ENCODE measurements around the gene SLC38A2.

DNA sequence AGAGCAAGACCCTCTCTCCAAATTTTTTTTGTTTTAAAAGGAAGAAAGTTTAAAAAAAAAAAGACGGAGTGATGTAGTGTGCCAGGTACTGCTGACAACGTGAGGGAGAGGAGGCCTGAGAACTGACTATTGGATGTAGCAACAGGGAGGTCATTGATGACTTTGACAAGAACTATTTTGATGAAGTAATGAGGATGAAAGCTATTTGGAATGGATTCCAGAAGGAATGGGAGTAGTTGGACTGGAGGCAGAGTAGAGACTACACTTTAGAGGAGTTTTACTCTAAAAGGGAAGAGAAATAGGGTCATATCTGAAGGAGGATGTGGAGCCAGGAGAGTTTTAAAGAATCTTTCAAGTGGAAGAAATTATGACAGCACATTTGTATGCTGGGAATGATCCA lies 27.8 kb upstream of the SLC38A2 start:
- TF ChIP-seq, protein P1, sequence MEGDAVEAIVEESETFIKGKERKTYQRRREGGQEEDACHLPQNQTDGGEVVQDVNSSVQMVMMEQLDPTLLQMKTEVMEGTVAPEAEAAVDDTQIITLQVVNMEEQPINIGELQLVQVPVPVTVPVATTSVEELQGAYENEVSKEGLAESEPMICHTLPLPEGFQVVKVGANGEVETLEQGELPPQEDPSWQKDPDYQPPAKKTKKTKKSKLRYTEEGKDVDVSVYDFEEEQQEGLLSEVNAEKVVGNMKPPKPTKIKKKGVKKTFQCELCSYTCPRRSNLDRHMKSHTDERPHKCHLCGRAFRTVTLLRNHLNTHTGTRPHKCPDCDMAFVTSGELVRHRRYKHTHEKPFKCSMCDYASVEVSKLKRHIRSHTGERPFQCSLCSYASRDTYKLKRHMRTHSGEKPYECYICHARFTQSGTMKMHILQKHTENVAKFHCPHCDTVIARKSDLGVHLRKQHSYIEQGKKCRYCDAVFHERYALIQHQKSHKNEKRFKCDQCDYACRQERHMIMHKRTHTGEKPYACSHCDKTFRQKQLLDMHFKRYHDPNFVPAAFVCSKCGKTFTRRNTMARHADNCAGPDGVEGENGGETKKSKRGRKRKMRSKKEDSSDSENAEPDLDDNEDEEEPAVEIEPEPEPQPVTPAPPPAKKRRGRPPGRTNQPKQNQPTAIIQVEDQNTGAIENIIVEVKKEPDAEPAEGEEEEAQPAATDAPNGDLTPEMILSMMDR (IDR thresholded peaks at IDR 0.05; ENCODE audit: borderline replicate concordance, extremely low read depth, low read length, poor library complexity, severe bottlenecking) = no peak
- no peak for TF ChIP-seq EZH2 (IDR thresholded peaks at IDR 0.05; ENCODE audit: borderline replicate concordance, low read depth, low read length, severe bottlenecking)
